Keratinocyte (primary cell): ENCODE results near the gene KSR1.
"Not testable (repeated sequence)": the region's sequence is repeated elsewhere in the genome, so short reads cannot be mapped to it uniquely, and the experiment has no call there.

Experiments used
- CTCF ChIP-seq, 3 experiments: IDR thresholded peaks in 1 of 3; conservative IDR thresholded peaks in 1 of 3; optimal IDR thresholded peaks in 1 of 3; 2 replicates in 2 of 3; 3 replicates in 1 of 3; pipeline versions ENCODE3 to v1.5.1; 2011; ENCODE audit warnings: low read length in 3 of 3, mild to moderate bottlenecking in 3 of 3, moderate library complexity in 2 of 3, control low read depth in 1 of 3, inconsistent platforms in 1 of 3; ENCODE audit not compliant: insufficient read depth in 2 of 3; ENCODE audit errors: extremely low read depth in 1 of 3
- EZH2 ChIP-seq: IDR thresholded peaks from one replicate; pipeline ENCODE4 v1.6.1; 2012; ENCODE audit warnings: inconsistent platforms, mild to moderate bottlenecking, low read length, moderate library complexity

DNA sequence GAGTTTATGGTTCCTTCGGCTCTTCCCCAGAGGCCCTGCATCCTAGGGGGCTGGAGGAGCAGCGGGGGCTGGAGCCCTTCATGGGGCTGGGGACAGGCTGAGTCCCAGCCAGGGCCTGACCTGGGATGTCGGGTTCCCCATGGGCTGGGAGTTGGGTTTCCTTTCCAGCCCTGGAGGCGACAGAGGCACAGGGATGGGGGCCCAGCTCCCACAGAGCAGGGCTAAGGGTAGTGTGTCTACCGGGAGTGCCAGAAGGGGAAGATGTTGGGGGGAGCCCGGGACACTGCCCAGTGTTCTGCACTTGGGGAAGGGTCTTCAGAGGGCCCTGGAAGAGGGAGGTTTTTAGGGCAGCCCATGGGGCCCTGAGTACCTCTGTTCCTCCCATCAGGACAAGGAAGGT, 30.7 kb upstream of the KSR1 start:
- TF ChIP-seq CTCF (optimal IDR thresholded peaks at IDR 0.05 in 1 of 3, IDR thresholded peaks at IDR 0.05 in 1 of 3, conservative IDR thresholded peaks at IDR 0.05 in 1 of 3; ENCODE audit: extremely low read depth in 1 of 3, insufficient read depth in 2 of 3, low read length in 3 of 3); EZH2: not testable (repeated sequence)
